HG02970 (cell line): ENCODE measurements around the gene CHPF.

Experiments
- ATAC-seq: cut with Tn5 transposase; IDR thresholded peaks from one replicate; pipeline ENCODE4 v1.9.1; 2021; ENCODE audit warnings: mild to moderate bottlenecking, moderate library complexity, moderate number of reproducible peaks; ENCODE audit not compliant: unreplicated experiment, low FRiP score

The CHPF gene

GRCh38 chr2:219553463-219553963, 9.9 kb upstream of the CHPF start:
- ATAC-seq: no peak

- no peak for ATAC-seq
Observed at GRCh38 chr2:219553168-219553417, 9.5 kb upstream of the CHPF start.

- ATAC-seq: peak; percentile 64
Observed at GRCh38 chr2:219552382-219553167, 9.0 kb upstream of the CHPF start.

GRCh38 chr2:219551441-219552381, 8.1 kb upstream of the CHPF start:
- ATAC-seq: no peak

- no peak for ATAC-seq
Observed at GRCh38 chr2:219549619-219550018, 6.0 kb upstream of the CHPF start.

GRCh38 chr2:219548990-219549389, 5.4 kb upstream of the CHPF start:
- ATAC-seq: no peak

GRCh38 chr2:219547621-219548020, 4.0 kb upstream of the CHPF start:
- no peak for ATAC-seq

GRCh38 chr2:219545943-219546352, 2.3 kb upstream of the CHPF start:
- ATAC-seq: no peak

- no peak for ATAC-seq
Observed at GRCh38 chr2:219545295-219545942, 1.8 kb upstream of the CHPF start.

- no peak for ATAC-seq
Observed at GRCh38 chr2:219544567-219544966, 958 bp upstream of the CHPF start.

GRCh38 chr2:219542931-219543595, 546 bp downstream of the CHPF start:
- peak; percentile 30 for ATAC-seq

GRCh38 chr2:219541611-219542180, 1.9 kb downstream of the CHPF start:
- peak; percentile 36 for ATAC-seq

GRCh38 chr2:219540784-219541504, 2.7 kb downstream of the CHPF start:
- ATAC-seq: no peak

- no peak for ATAC-seq
Observed at GRCh38 chr2:219539926-219540678, 3.5 kb downstream of the CHPF start.

- ATAC-seq: no peak
Observed at GRCh38 chr2:219538956-219539788, 4.4 kb downstream of the CHPF start.

- no peak for ATAC-seq
Observed at GRCh38 chr2:219538504-219538951, 5.1 kb downstream of the CHPF start.

GRCh38 chr2:219537657-219538488, 5.7 kb downstream of the CHPF start:
- no peak for ATAC-seq
